ENCODE measurements around the gene SYT1. TPM values are rescaled to one million over a fixed set of nuclear protein-coding genes. Genes with fewer than 3 reads are reported as not detected.
A peak's percentile ranks its signal among the peaks of the same experiment; 100 is the strongest.

Gene SYT1
- total and polyA plus RNA-seq, 2 experiments from 2014 or later, result 48.7 to 51.7 TPM

GRCh38 chr12:79366374-79366773 is 501.8 kb downstream of the SYT1 start (continued):
- TF ChIP-seq ZNF462 (CRISPR knock-in tag; IDR thresholded peaks at IDR 0.05), result no peak

DNA sequence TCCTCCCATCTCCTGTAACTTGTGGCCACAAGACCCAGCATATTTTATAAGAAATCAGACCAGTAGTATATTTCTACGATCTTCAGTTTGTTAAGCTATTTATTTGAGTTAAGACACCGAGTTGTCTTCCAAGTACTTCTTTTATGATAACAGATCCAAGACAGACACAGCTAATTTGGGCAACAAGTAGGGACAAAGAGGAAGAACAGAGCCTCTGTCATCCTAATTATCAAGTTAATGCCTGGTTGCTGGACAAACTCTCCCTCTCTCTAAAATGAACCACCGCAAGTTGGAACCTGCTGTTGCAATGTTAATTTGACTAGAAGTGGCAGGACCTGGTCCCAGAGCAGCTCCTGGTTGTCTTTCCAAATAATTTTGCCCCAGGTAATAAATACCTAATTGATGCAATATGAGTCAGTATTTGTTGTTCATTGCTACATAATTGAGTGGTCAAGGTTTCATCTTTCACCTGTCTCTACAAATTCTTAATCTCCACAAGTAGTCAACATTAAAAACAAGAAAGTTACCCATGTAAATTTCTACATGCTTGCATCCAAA is 502.5 kb downstream of the SYT1 start:
- no peaks in the 10 kb centered on the region for H3K9me3 Mint-ChIP-seq
- DNase-seq (ENCODE audit: low spot score) (no peak), ATAC-seq (no peak)
- H3K36me3 ChIP-seq (ENCODE audit: insufficient read depth), result no peaks in the 10 kb centered on the region
- H3K27me3 ChIP-seq (ENCODE audit: insufficient read depth), result no peaks in the 10 kb centered on the region
- H3K4me2 ChIP-seq, result no peak overlapping the region
- no peak overlapping the region for H3K4me3 Mint-ChIP-seq
- no peaks in the 10 kb centered on the region for H3K27me3 Mint-ChIP-seq (ENCODE audit: insufficient read depth, low read depth, poor library complexity)
- peak overlapping the region; percentile 45 for H3K27ac Mint-ChIP-seq
- peaks cover 16% of the 10 kb centered on the region for H3K4me1 ChIP-seq (ENCODE audit: insufficient read depth)
- H3K36me3 Mint-ChIP-seq (ENCODE audit: low read depth), result 0 out of 3 replicates have a peak, but pooled peaks cover 6% of the 10 kb centered on the region
- no peaks in the 10 kb centered on the region for H3F3A ChIP-seq (replicated peaks; ENCODE audit: low read depth)
- H3K9me2 ChIP-seq (ENCODE audit: insufficient read depth), result no peaks in the 10 kb centered on the region
- no peak overlapping the region for H3K4me3 ChIP-seq
- no peak overlapping the region for H2AFZ ChIP-seq
- H3K79me2 ChIP-seq (replicated peaks; ENCODE audit: insufficient read depth), result no peaks in the 10 kb centered on the region
- no peak overlapping the region for H3K27ac ChIP-seq (ENCODE audit: low read depth)
- H3K4me1 Mint-ChIP-seq, result peaks cover 30% of the 10 kb centered on the region
- H4K20me1 ChIP-seq (replicated peaks; ENCODE audit: insufficient read depth), result 0 out of 2 replicates have a peak, but pooled peaks cover 3% of the 10 kb centered on the region
- no peak for TF ChIP-seq ZNF462 (CRISPR knock-in tag; IDR thresholded peaks at IDR 0.05)
- TF ChIP-seq, protein P1, sequence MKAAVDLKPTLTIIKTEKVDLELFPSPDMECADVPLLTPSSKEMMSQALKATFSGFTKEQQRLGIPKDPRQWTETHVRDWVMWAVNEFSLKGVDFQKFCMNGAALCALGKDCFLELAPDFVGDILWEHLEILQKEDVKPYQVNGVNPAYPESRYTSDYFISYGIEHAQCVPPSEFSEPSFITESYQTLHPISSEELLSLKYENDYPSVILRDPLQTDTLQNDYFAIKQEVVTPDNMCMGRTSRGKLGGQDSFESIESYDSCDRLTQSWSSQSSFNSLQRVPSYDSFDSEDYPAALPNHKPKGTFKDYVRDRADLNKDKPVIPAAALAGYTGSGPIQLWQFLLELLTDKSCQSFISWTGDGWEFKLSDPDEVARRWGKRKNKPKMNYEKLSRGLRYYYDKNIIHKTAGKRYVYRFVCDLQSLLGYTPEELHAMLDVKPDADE (IDR thresholded peaks at IDR 0.05), result no peak
- TF ChIP-seq, protein P2, sequence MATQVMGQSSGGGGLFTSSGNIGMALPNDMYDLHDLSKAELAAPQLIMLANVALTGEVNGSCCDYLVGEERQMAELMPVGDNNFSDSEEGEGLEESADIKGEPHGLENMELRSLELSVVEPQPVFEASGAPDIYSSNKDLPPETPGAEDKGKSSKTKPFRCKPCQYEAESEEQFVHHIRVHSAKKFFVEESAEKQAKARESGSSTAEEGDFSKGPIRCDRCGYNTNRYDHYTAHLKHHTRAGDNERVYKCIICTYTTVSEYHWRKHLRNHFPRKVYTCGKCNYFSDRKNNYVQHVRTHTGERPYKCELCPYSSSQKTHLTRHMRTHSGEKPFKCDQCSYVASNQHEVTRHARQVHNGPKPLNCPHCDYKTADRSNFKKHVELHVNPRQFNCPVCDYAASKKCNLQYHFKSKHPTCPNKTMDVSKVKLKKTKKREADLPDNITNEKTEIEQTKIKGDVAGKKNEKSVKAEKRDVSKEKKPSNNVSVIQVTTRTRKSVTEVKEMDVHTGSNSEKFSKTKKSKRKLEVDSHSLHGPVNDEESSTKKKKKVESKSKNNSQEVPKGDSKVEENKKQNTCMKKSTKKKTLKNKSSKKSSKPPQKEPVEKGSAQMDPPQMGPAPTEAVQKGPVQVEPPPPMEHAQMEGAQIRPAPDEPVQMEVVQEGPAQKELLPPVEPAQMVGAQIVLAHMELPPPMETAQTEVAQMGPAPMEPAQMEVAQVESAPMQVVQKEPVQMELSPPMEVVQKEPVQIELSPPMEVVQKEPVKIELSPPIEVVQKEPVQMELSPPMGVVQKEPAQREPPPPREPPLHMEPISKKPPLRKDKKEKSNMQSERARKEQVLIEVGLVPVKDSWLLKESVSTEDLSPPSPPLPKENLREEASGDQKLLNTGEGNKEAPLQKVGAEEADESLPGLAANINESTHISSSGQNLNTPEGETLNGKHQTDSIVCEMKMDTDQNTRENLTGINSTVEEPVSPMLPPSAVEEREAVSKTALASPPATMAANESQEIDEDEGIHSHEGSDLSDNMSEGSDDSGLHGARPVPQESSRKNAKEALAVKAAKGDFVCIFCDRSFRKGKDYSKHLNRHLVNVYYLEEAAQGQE (IDR thresholded peaks at IDR 0.05; ENCODE audit: unreplicated experiment), result no peak
